ENCODE measurements around the gene SPRR3.

SPRR3 gene, protein sequence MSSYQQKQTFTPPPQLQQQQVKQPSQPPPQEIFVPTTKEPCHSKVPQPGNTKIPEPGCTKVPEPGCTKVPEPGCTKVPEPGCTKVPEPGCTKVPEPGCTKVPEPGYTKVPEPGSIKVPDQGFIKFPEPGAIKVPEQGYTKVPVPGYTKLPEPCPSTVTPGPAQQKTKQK

DNA sequence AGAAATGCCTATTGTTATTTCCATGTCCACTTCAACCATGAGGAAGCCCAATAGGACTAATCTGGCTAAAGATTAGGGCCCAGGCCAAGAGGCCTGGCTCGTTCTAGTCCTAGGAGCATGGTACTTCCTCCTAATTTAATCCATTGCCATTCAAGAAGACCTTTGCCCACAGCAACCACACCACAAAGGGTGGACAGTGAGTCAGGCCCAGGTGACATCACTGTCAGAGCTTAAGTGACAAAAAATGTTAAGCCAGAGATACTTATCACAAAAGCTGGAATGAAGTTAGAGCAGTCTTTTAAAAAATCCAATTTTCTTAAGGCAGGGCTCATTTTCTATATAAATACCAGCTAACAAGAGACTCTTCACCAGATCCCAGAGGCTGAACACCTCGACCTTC, at the start of gene SPRR3:
TSS of gene SPRR3 (plus strand) at position 368 of the 400 bp plus-strand sequence. CDS start 1,272 bp downstream, outside the sequence.
- H3K4me3 ChIP-seq (ENCODE audit: low read length) = no peak within 1 kb of the TSS
- H3K4me1 ChIP-seq (ENCODE audit: control insufficient read depth, insufficient read depth, low read length) = no peaks in the 10 kb centered on the region
- H3K36me3 ChIP-seq (ENCODE audit: control insufficient read depth, insufficient read depth, low read length) = no peaks in the 10 kb centered on the region
- H3K9me3 ChIP-seq (ENCODE audit: control insufficient read depth, low read length) = no peaks in the 10 kb centered on the region
- peaks cover 5% of the 10 kb centered on the region for H3K27me3 ChIP-seq (ENCODE audit: control insufficient read depth, insufficient read depth, low read length)
- H3K9ac ChIP-seq (ENCODE audit: low read length) = no peak within 1 kb of the TSS

- Histone ChIP-seq H3K27me3 (ENCODE audit: control insufficient read depth, insufficient read depth, low read length) (no peaks in the 10 kb centered on the region), H3K9ac (ENCODE audit: low read length) (no peak overlapping the region), H3K4me3 (ENCODE audit: low read length) (no peak overlapping the region), H3K36me3 (ENCODE audit: control insufficient read depth, insufficient read depth, low read length) (no peaks in the 10 kb centered on the region), H3K9me3 (ENCODE audit: control insufficient read depth, low read length) (no peaks in the 10 kb centered on the region), H3K4me1 (ENCODE audit: control insufficient read depth, insufficient read depth, low read length) (no peaks in the 10 kb centered on the region)
These were observed 47.8 kb upstream of the SPRR3 start for GRCh38 chr1:152953761-152954160.

- H3K9me3 ChIP-seq (ENCODE audit: control insufficient read depth, low read length) = no peaks in the 10 kb centered on the region
- no peak overlapping the region for H3K9ac ChIP-seq (ENCODE audit: low read length)
- H3K36me3 ChIP-seq (ENCODE audit: control insufficient read depth, insufficient read depth, low read length) = no peaks in the 10 kb centered on the region
- H3K4me1 ChIP-seq (ENCODE audit: control insufficient read depth, insufficient read depth, low read length) = no peaks in the 10 kb centered on the region
- H3K27me3 ChIP-seq (ENCODE audit: control insufficient read depth, insufficient read depth, low read length) = no peaks in the 10 kb centered on the region
- no peak overlapping the region for H3K4me3 ChIP-seq (ENCODE audit: low read length)
These were observed 47.1 kb upstream of the SPRR3 start for GRCh38 chr1:152954436-152954835.

DNA sequence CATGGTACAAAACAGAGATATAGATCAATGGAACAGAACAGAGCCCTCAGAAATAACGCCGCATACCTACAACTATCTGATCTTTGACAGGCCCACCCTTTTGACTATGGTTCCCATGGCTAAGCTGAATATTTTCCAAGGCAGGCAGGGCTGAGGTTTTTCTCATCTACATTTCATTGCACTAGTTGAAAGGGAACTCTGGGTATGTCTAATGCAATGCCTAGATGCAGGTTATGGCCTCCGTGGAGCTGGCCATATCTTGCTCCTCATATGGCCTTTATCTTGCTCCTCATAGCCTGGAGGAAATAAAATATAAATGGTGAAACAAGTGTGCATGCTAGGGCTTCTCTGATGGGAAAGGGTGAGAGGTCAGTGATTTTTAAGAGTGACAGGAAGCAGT, 44.0 kb upstream of the SPRR3 start:
- Histone ChIP-seq H3K4me3 (ENCODE audit: low read length) (no peak overlapping the region), H3K27me3 (ENCODE audit: control insufficient read depth, insufficient read depth, low read length) (no peaks in the 10 kb centered on the region), H3K9me3 (ENCODE audit: control insufficient read depth, low read length) (no peaks in the 10 kb centered on the region), H3K4me1 (ENCODE audit: control insufficient read depth, insufficient read depth, low read length) (no peaks in the 10 kb centered on the region), H3K9ac (ENCODE audit: low read length) (no peak overlapping the region), H3K36me3 (ENCODE audit: control insufficient read depth, insufficient read depth, low read length) (no peaks in the 10 kb centered on the region)

DNA sequence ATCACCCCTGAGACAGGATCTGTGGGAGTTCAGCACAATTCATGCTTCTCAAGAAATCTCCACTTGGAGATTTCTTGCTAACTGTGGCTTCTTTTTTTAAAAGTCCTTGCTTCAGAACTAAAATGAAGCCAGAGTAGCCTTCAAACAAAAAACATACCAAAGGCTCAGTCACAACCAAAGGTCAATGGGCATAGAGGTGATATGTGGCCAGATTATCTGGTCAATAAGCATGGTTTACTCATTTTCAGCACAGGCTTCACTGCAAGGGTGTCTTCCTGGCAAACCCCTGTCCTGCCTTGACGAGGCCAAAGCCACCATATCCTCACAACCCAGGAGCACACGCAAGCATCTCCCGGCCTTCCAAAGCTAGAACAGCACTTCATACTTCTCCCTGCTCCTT, 42.3 kb upstream of the SPRR3 start:
- Histone ChIP-seq H3K9me3 (ENCODE audit: control insufficient read depth, low read length) (no peaks in the 10 kb centered on the region), H3K9ac (ENCODE audit: low read length) (no peak overlapping the region), H3K27me3 (ENCODE audit: control insufficient read depth, insufficient read depth, low read length) (no peaks in the 10 kb centered on the region), H3K4me3 (ENCODE audit: low read length) (no peak overlapping the region), H3K4me1 (ENCODE audit: control insufficient read depth, insufficient read depth, low read length) (no peaks in the 10 kb centered on the region), H3K36me3 (ENCODE audit: control insufficient read depth, insufficient read depth, low read length) (no peaks in the 10 kb centered on the region)

DNA sequence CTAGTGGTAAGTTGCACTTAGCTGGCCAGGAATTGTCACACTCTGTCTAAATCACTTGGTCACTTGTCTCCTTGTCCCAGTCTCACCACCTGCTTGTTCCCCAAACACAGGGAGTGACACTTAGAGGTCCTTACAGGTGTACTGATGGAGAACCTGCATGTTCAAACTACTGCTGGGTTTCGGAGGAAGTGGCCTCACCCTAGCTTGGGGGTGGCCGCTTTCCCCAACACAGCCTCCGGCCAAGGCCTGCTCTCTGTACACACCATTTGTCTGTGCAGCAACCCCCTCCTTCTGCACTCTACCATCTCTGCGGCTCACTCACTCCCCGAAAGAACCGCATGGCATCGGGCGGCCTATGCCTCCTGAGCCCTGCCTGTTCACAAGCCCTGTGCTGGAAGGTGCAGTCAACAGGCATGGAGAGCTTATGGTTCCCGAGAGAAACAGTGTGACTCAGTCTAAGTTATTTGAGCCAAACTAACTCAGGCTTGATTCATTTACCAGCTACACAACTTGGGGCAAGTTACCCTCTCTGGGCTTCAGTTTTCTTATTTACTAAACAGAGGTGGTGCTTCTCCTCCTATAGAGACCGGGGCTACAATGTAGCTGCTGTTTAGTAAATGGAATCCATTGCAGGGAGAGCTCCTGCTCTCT, 41.6 kb upstream of the SPRR3 start:
- Histone ChIP-seq H3K9ac (ENCODE audit: low read length) (no peak overlapping the region), H3K27me3 (ENCODE audit: control insufficient read depth, insufficient read depth, low read length) (no peaks in the 10 kb centered on the region), H3K36me3 (ENCODE audit: control insufficient read depth, insufficient read depth, low read length) (no peaks in the 10 kb centered on the region), H3K9me3 (ENCODE audit: control insufficient read depth, low read length) (no peaks in the 10 kb centered on the region), H3K4me1 (ENCODE audit: control insufficient read depth, insufficient read depth, low read length) (no peaks in the 10 kb centered on the region), H3K4me3 (ENCODE audit: low read length) (no peak overlapping the region)

- no peaks in the 10 kb centered on the region for H3K9me3 ChIP-seq (ENCODE audit: control insufficient read depth, low read length)
- no peaks in the 10 kb centered on the region for H3K27me3 ChIP-seq (ENCODE audit: control insufficient read depth, insufficient read depth, low read length)
- no peaks in the 10 kb centered on the region for H3K36me3 ChIP-seq (ENCODE audit: control insufficient read depth, insufficient read depth, low read length)
- H3K9ac ChIP-seq (ENCODE audit: low read length) = no peak overlapping the region
- H3K4me3 ChIP-seq (ENCODE audit: low read length) = no peak overlapping the region
- no peaks in the 10 kb centered on the region for H3K4me1 ChIP-seq (ENCODE audit: control insufficient read depth, insufficient read depth, low read length)
These were observed 41.0 kb upstream of the SPRR3 start for GRCh38 chr1:152960452-152961044.

DNA sequence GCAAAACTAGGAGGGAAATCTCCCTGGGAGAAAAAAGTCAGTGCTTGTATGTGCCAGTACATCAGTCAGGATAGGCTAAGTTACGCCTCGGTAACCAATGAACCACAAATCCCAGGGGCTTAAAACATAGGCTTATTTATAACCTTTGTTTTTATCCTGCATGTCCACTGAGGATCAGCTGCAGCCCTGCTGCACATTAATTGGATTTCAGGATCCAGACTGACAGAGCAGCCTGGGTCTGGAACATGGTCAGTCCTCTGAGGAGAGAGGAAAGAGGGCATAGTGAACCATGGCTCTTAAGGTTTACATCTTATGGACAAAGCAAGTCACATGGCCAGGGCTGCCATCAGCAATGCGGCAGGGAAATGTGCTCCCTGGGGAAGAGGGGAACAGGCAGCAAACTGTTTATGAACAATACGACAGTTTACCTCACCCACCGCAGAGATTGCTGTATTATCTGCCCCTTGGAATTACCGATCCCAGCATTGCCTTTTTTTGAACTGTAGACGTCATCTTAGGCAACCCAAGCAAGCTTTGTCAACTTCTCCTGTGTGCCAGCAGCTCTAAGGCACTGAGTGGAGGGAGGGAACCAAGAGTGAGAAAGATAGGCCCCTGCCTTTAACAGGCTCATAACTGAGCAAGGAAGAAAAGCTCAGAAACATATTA, 40.2 kb upstream of the SPRR3 start:
- Histone ChIP-seq H3K36me3 (ENCODE audit: control insufficient read depth, insufficient read depth, low read length) (no peaks in the 10 kb centered on the region), H3K4me1 (ENCODE audit: control insufficient read depth, insufficient read depth, low read length) (no peaks in the 10 kb centered on the region), H3K9me3 (ENCODE audit: control insufficient read depth, low read length) (no peaks in the 10 kb centered on the region), H3K9ac (ENCODE audit: low read length) (no peak overlapping the region), H3K4me3 (ENCODE audit: low read length) (no peak overlapping the region), H3K27me3 (ENCODE audit: control insufficient read depth, insufficient read depth, low read length) (no peaks in the 10 kb centered on the region)

GRCh38 chr1:152962876-152963415, 38.6 kb upstream of the SPRR3 start:
- H3K4me1 ChIP-seq (ENCODE audit: control insufficient read depth, insufficient read depth, low read length) = peaks cover 12% of the 10 kb centered on the region
- H3K36me3 ChIP-seq (ENCODE audit: control insufficient read depth, insufficient read depth, low read length) = no peaks in the 10 kb centered on the region
- H3K9me3 ChIP-seq (ENCODE audit: control insufficient read depth, low read length) = no peaks in the 10 kb centered on the region
- H3K27me3 ChIP-seq (ENCODE audit: control insufficient read depth, insufficient read depth, low read length) = no peaks in the 10 kb centered on the region
- H3K4me3 ChIP-seq (ENCODE audit: low read length) = no peak overlapping the region
- H3K9ac ChIP-seq (ENCODE audit: low read length) = no peak overlapping the region

DNA sequence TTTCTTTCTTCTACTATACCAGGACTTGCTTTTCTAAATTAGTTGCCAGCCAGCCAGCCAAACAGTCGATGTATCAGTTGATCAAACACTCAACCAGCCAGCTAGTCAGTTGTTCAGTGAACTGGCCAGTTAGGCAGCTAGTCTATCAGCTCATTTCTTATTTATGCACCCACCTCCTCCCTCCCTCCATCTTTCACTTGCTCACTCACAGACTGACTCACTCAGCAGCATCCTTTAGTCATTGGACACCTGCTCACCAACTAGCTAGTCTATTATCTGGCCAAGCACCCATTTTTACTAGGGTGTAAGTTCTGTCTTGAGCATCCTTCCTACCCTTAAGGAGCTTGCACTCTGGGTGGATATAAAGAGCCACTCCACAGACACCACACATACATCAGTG, 37.0 kb upstream of the SPRR3 start:
- Histone ChIP-seq H3K9ac (ENCODE audit: low read length) (no peak overlapping the region), H3K9me3 (ENCODE audit: control insufficient read depth, low read length) (no peaks in the 10 kb centered on the region), H3K36me3 (ENCODE audit: control insufficient read depth, insufficient read depth, low read length) (no peaks in the 10 kb centered on the region), H3K27me3 (ENCODE audit: control insufficient read depth, insufficient read depth, low read length) (no peaks in the 10 kb centered on the region), H3K4me1 (ENCODE audit: control insufficient read depth, insufficient read depth, low read length) (peaks cover 12% of the 10 kb centered on the region), H3K4me3 (ENCODE audit: low read length) (no peak overlapping the region)

DNA sequence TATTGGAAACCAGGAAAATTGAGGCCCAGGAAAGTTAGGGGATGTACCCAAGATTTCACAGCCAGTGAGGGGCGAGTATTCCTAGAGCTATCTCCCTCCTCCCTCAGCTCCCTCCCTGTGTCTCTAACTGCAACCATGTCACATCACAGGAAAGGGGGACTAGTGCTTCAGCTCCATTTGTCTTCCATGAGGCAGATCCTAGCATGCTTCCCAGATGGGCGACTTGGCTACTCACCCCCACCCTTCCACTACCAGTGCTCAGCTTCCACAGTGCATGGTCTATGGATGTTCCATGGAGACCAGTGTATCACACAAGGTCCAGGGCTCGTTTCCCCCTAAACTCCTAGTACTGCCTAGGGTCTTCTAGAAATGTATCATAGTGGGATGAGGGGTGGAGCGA, 35.7 kb upstream of the SPRR3 start:
- Histone ChIP-seq H3K36me3 (ENCODE audit: control insufficient read depth, insufficient read depth, low read length) (no peaks in the 10 kb centered on the region), H3K9me3 (ENCODE audit: control insufficient read depth, low read length) (no peaks in the 10 kb centered on the region), H3K4me3 (ENCODE audit: low read length) (no peak overlapping the region), H3K9ac (ENCODE audit: low read length) (no peak overlapping the region), H3K27me3 (ENCODE audit: control insufficient read depth, insufficient read depth, low read length) (no peaks in the 10 kb centered on the region), H3K4me1 (ENCODE audit: control insufficient read depth, insufficient read depth, low read length) (peaks cover 12% of the 10 kb centered on the region)

- H3K36me3 ChIP-seq (ENCODE audit: control insufficient read depth, insufficient read depth, low read length) = no peaks in the 10 kb centered on the region
- no peaks in the 10 kb centered on the region for H3K9me3 ChIP-seq (ENCODE audit: control insufficient read depth, low read length)
- H3K9ac ChIP-seq (ENCODE audit: low read length) = no peak overlapping the region
- peaks cover 12% of the 10 kb centered on the region for H3K4me1 ChIP-seq (ENCODE audit: control insufficient read depth, insufficient read depth, low read length)
- no peak overlapping the region for H3K4me3 ChIP-seq (ENCODE audit: low read length)
- no peaks in the 10 kb centered on the region for H3K27me3 ChIP-seq (ENCODE audit: control insufficient read depth, insufficient read depth, low read length)
These were observed 34.3 kb upstream of the SPRR3 start for GRCh38 chr1:152967201-152967600.
